VCaP (cell line): ENCODE measurements around the gene PRKCQ.
"Not testable (repeated sequence)": the region's sequence is repeated elsewhere in the genome, so short reads cannot be mapped to it uniquely, and the experiment has no call there.

Source experiments
- H3K27ac ChIP-seq: fragments of 450-650 bp; 2 replicates; pipeline ENCODE4 v1.5.1; 2017
- CTCF ChIP-seq: fragments of 450-650 bp; conservative IDR thresholded peaks from 2 replicates; pipeline ENCODE4 v1.5.1; 2017; ENCODE audit warnings: mild to moderate bottlenecking, moderate library complexity

The PRKCQ gene

DNA sequence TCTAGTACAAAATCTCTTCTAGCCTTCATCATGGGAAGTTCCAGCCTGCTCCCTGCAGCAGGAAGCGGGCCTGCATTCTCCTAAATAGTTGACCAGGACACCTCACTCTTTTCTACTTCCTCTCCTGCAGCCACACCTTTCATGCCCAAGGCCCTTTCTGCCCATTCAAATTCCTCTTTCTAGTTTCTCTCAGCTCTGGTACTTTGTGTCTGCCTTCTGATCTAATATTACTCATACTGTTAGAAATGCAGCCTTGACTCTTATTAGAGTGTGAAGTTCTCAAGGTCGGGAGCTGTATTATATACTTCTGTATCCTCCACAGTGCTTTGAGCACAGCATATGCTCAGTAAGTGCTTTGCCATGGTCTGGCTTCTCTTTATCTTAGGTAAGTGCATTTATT, 103.1 kb downstream of the PRKCQ start:
- no peak overlapping the region for H3K27ac ChIP-seq
- no peak for TF ChIP-seq CTCF

DNA sequence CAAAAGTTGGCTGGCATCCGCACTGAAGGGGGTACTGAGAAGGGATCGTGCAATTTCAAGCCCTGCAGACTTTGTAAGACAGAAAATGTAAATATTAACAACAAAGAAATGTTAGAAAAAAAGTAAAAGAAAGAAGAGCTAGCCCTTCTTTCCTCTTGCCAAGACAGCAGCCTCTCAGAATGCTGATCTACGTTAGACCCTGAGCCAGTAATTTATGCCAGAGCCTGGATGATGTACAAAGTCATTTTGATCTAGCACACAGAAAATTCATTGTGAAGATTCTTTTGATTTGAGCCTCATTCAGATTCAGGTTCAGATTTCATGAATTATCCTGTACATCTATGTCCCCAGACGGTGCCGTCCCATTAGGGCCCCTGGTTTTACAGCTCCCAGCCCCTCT, 105.2 kb downstream of the PRKCQ start:
- no peak for TF ChIP-seq CTCF
- H3K27ac ChIP-seq = no peak overlapping the region

GRCh38 chr10:6473901-6474370, 106.1 kb downstream of the PRKCQ start:
- H3K27ac ChIP-seq = no peak overlapping the region
- no peak for TF ChIP-seq CTCF

DNA sequence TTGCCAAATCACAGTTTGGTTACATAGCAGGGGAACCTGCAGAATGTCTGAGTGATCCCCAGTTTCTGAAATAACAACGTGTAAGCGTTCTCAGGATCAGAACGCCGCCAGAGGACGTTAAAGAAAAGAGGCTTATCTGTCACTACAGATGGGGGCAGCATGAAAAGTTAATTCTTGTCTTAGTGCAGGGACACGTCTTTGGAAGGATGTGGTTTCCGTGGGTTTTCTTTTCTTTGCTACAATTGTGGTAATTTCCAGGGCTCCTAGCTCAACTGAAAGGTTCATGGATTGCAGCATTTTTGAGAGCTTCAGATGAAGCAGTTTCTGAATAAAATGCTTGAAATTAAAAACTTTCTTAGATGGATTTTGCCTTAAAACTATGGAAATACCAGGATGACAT, 106.6 kb downstream of the PRKCQ start:
- no peak overlapping the region for H3K27ac ChIP-seq
- TF ChIP-seq CTCF = no peak

DNA sequence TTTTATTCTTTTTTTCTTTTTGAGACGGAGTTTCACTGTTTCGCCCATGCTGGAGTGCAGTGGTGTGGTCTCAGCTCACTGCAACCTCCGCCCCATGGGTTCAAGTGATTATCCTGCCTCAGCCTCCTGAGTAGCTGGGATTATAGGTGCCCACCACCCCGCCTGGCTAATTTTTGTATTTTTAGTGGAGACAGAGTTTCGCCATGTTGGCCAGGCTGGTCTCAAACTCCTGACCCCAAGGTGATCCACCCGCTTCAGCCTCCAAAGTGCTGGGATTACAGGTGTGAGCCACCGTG, 107.4 kb downstream of the PRKCQ start:
- H3K27ac ChIP-seq = not testable (repeated sequence)

DNA sequence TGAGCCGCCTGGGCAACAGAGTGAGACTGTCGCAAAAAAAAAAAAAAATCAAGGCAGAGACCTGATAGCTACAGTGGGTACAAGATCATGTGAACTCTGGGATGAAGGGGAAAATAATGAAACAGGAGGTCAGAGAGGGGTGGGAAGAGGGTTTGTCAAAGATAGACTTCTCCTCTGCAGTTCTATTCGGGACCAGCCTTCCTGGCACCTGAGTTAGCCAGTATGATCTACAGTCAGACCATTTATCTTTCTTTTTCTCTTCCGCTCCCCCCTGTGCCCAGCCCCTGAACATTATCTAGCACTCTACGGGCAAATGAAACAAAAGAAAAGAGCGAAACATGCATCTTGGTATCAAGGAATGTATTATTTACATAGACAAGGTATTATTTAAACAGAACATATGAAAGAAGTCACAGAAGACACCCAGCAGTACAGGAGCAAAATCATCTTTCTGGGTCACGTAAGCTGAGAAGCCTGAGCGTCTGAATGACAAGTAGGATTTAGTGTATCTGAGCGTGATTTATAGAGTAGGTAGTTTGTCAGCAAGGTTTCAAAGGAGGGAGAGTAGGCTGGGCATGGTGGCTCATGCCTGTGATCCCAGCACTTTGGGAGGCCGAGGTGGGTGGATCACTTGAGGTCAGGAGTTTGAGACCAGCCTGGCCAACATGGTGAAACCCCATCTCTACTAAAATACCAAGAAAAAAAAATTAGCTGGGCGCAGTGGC, 109.0 kb downstream of the PRKCQ start:
- TF ChIP-seq CTCF = no peak

DNA sequence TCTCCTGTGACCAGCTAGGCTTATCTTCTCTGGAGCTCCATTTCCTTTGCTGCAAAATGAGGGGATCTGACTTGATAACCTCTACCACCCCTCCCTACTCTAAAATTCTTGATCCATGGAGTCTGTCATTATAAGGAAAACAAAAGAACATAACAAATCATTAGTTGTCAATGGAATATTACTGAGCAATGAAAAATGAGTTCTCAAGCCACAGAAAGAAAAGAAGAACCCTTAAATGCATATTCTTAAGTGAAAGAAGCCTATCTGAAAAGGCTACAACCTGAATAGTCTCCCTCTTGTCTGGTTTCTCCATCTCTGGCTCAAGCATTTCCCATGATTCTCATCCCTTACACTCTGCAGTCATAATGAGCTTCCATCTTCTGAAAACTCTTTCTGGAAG, 110.4 kb downstream of the PRKCQ start:
- TF ChIP-seq CTCF = no peak
- no peak overlapping the region for H3K27ac ChIP-seq

More for the DNA sequence above, 109.0 kb downstream of the PRKCQ start:
- no peak overlapping the region for H3K27ac ChIP-seq

- H3K27ac ChIP-seq = no peak overlapping the region
- no peak for TF ChIP-seq CTCF
Measured at GRCh38 chr10:6465854-6466601, 114.0 kb downstream of the PRKCQ start.
